ENCODE measurements around the gene TPK1. TPM values are rescaled to one million over a fixed set of nuclear protein-coding genes. Genes with fewer than 3 reads are reported as not detected.

The TPK1 gene
- polyA plus RNA-seq, 2 of the 4 experiments (the other 2 are of a cell fraction): 1.4 to 2.5 TPM

DNA sequence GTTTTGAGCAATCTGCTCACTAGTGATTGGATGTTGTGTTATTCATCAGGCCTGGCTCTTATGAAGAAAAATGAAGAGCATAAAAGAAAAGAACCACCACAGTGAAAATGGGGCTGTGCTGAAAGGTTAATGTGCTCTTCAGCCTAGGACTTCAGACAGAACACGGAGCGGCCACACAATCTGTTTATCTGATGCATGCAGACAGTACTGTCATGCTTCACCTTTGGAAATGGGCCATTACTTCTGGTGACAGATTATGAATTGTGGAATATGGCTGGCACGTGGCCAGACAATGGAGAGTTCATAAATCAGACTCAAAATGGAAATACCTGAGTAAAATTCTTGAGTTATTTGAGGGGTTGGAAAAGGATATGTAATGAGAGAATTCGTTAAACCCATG is 346.3 kb downstream of the TPK1 start:
- Histone ChIP-seq H3K4me2 (no peak overlapping the region), H3K4me3 (no peak overlapping the region), H3K4me1 (no peaks in the 10 kb centered on the region), H3K9me3 (no peaks in the 10 kb centered on the region), H3K27ac (no peak overlapping the region)
- no peak for DNase-seq (ENCODE audit: low read depth in 1 of 2, low spot score in 1 of 2)
- ChIA-PET POLR2A (no interaction called here), CTCF (no interaction called here)
- TF ChIP-seq ZFP36 (IDR thresholded peaks at IDR 0.05; ENCODE audit: borderline replicate concordance, partially characterized antibody) (no peak), BHLHE40 (IDR thresholded peaks at IDR 0.05; ENCODE audit: low read depth, low read length) (no peak), RFX5 (IDR thresholded peaks at IDR 0.05) (no peak), CBX2 (IDR thresholded peaks at IDR 0.05; ENCODE audit: borderline replicate concordance, low read depth) (no peak), FOSL2 (IDR thresholded peaks at IDR 0.05) (no peak), FOSL2 (CRISPR knock-in tag; IDR thresholded peaks at IDR 0.05) (no peak), MAZ (IDR thresholded peaks at IDR 0.05; ENCODE audit: borderline replicate concordance, low read depth, low read length) (no peak), FOSB (CRISPR knock-in tag; IDR thresholded peaks at IDR 0.05) (no peak), KDM1A (IDR thresholded peaks at IDR 0.05; ENCODE audit: low read depth) (no peak), EP300 (IDR thresholded peaks at IDR 0.05) (no peak), NPAS2 (CRISPR knock-in tag; IDR thresholded peaks at IDR 0.05; ENCODE audit: borderline replicate concordance) (no peak), JUN (IDR thresholded peaks at IDR 0.05) (no peak), NR3C1 (IDR thresholded peaks at IDR 0.05) (no peak), HOXA7 (CRISPR knock-in tag; IDR thresholded peaks at IDR 0.05) (no peak), SMC3 (IDR thresholded peaks at IDR 0.05) (no peak), TFCP2L1 (CRISPR knock-in tag; IDR thresholded peaks at IDR 0.05) (no peak), RARB (CRISPR knock-in tag; IDR thresholded peaks at IDR 0.05) (no peak), POLR2AphosphoS2 (conservative IDR thresholded peaks at IDR 0.05; ENCODE audit: low read length) (no peak), HEYL (CRISPR knock-in tag; IDR thresholded peaks at IDR 0.05) (no peak), HDAC2 (IDR thresholded peaks at IDR 0.05) (no peak)
- TF ChIP-seq, protein P1, sequence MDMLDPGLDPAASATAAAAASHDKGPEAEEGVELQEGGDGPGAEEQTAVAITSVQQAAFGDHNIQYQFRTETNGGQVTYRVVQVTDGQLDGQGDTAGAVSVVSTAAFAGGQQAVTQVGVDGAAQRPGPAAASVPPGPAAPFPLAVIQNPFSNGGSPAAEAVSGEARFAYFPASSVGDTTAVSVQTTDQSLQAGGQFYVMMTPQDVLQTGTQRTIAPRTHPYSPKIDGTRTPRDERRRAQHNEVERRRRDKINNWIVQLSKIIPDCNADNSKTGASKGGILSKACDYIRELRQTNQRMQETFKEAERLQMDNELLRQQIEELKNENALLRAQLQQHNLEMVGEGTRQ (IDR thresholded peaks at IDR 0.05): no peak
- FAIRE-seq: no peak
- WGBS (ENCODE audit: missing lambda C conversion rate): 39% methylated on average over 4 of the region's 4 CpGs
- ATAC-seq: no peak

DNA sequence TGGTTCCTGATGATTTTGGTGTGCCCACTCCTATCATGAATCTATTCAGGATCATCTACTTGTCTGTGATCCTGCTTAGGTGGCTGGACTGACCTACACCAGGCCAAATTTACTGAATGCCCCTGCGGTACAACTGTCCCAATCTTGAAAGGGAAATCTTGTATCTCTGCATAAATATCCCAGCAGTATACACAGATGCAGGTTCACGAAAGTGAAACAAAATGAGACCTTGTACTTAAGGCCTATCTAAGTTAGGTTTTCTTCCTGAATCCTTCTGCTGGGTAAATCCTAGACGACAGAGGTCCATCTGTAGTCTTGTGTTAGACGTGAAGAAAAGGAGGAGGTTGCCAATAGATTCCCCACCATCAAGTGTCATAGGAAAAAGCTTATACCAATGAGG is 346.9 kb downstream of the TPK1 start:
- ChIA-PET CTCF (no interaction called here), POLR2A (no interaction called here)

DNA sequence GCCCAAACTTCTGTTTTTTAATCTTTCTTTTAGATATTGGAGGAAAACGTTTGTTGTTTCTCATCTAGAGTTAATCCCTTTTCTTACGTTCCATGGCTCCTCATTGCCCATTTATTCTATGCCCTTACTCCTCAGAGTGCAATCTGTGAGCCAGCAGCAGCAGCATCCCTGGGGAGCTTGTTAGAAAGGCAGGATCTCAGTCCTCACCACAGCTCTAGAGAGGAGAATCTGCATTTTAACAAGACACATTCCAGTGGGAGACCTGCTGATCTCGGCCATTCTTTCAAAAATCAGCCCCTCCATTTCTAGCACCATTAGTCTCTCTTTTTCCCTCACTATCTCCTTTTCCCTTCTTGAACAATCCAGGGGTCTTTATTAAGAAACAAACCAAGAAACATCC is 348.0 kb downstream of the TPK1 start:
- Histone ChIP-seq H3K4me3 (no peak overlapping the region), H3K4me1 (no peaks in the 10 kb centered on the region), H3K4me2 (no peak overlapping the region), H3K9me3 (no peaks in the 10 kb centered on the region), H3K27ac (no peak overlapping the region)
- FAIRE-seq (no peak), ATAC-seq (no peak), DNase-seq (ENCODE audit: low read depth in 1 of 2, low spot score in 1 of 2) (no peak)
- no peak for TF ChIP-seq GATA3 (IDR thresholded peaks at IDR 0.05; ENCODE audit: borderline replicate concordance)
- POLR2A ChIA-PET: no interaction called here
- CTCF ChIA-PET: no interaction called here
- WGBS (ENCODE audit: missing lambda C conversion rate): 14% methylated on average over 3 of the region's 3 CpGs

More for the DNA sequence above, 346.9 kb downstream of the TPK1 start:
- ATAC-seq (no peak), FAIRE-seq (no peak), DNase-seq (ENCODE audit: low read depth in 1 of 2, low spot score in 1 of 2) (no peak)
- H3K9me3 ChIP-seq: no peaks in the 10 kb centered on the region
- no peaks in the 10 kb centered on the region for H3K4me1 ChIP-seq
- 21% methylated on average over 4 of the region's 4 CpGs for WGBS (ENCODE audit: missing lambda C conversion rate)
- H3K4me3 ChIP-seq: no peak overlapping the region
- no peak for TF ChIP-seq CHD2 (IDR thresholded peaks at IDR 0.05; ENCODE audit: low read length, partially characterized antibody)
- TF ChIP-seq EHMT2 (IDR thresholded peaks at IDR 0.05; ENCODE audit: low read depth): no peak
- TF ChIP-seq, protein P2, sequence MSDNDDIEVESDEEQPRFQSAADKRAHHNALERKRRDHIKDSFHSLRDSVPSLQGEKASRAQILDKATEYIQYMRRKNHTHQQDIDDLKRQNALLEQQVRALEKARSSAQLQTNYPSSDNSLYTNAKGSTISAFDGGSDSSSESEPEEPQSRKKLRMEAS (IDR thresholded peaks at IDR 0.05): no peak
- TF ChIP-seq ESRRA (IDR thresholded peaks at IDR 0.05; ENCODE audit: borderline replicate concordance, low read length): no peak
- H3K27ac ChIP-seq: no peak overlapping the region
- no peak overlapping the region for H3K4me2 ChIP-seq
